Calu3 (cell line): ENCODE measurements around the gene ACY1. TPM values are rescaled to one million over a fixed set of nuclear protein-coding genes. Genes with fewer than 3 reads are reported as not detected.

Source experiments
- BruUV-seq: library from RNA; stranded (reverse); fragments of 400-500 nt; replicated peaks from 2 replicates; lab custom pipeline; 2021; lab: Mats Ljungman, UMichigan
- CTCF ChIA-PET: fragments of 300-600 bp; sonication (Branson Sonifier 250); formaldehyde crosslinking; loops from one replicate; lab custom pipeline; 2022; ENCODE audit warnings: antibody characterized with exemption; lab: Charles Lee
- DNase-seq: peaks from one replicate; pipeline ENCODE4 v3.0.0; 2022
- H3K27ac Mint-ChIP-seq: one replicate; pipeline ENCODE4 v1.8.0; 2022; ENCODE audit warnings: mixed read lengths; ENCODE audit not compliant: unreplicated experiment
- H3K27me3 Mint-ChIP-seq: one replicate; pipeline ENCODE4 v1.8.0; 2022; ENCODE audit warnings: mixed read lengths; ENCODE audit not compliant: unreplicated experiment
- H3K36me3 Mint-ChIP-seq: one replicate; pipeline ENCODE4 v1.8.0; 2022; ENCODE audit warnings: mild to moderate bottlenecking, moderate library complexity, mixed read lengths; ENCODE audit not compliant: insufficient read depth, unreplicated experiment
- H3K4me1 Mint-ChIP-seq: one replicate; pipeline ENCODE4 v1.8.0; 2022; ENCODE audit warnings: mild to moderate bottlenecking, low read depth, mixed read lengths; ENCODE audit not compliant: unreplicated experiment
- H3K4me3 Mint-ChIP-seq: one replicate; pipeline ENCODE4 v1.8.0; 2022; ENCODE audit warnings: mild to moderate bottlenecking, low read depth, moderate library complexity, mixed read lengths; ENCODE audit not compliant: unreplicated experiment
- H3K9me3 Mint-ChIP-seq: one replicate; pipeline ENCODE4 v1.8.0; 2022; ENCODE audit warnings: low read depth, mixed read lengths; ENCODE audit not compliant: unreplicated experiment
- intact Hi-C: fragments of 100-400 bp; cut with micrococcal nuclease; formaldehyde crosslinking; loops from one replicate; pipeline ENCODE4 v1.10.0; 2022; ENCODE audit not compliant: unreplicated experiment
- total RNA-seq: library from RNA; stranded (reverse); gene quantifications from 2 replicates; pipeline ENCODE4 v1.2.3, GENCODE V29; 2022
- TF ChIP-seq, protein P1 (sequence below): fragments of 200-600 bp; IDR thresholded peaks from one replicate; pipeline ENCODE4 v1.8.0; 2022; ENCODE audit warnings: antibody characterized with exemption; ENCODE audit not compliant: unreplicated experiment

ACY1 gene
- total RNA-seq, 1 experiment from 2014 or later, result 74.9 TPM

DNA sequence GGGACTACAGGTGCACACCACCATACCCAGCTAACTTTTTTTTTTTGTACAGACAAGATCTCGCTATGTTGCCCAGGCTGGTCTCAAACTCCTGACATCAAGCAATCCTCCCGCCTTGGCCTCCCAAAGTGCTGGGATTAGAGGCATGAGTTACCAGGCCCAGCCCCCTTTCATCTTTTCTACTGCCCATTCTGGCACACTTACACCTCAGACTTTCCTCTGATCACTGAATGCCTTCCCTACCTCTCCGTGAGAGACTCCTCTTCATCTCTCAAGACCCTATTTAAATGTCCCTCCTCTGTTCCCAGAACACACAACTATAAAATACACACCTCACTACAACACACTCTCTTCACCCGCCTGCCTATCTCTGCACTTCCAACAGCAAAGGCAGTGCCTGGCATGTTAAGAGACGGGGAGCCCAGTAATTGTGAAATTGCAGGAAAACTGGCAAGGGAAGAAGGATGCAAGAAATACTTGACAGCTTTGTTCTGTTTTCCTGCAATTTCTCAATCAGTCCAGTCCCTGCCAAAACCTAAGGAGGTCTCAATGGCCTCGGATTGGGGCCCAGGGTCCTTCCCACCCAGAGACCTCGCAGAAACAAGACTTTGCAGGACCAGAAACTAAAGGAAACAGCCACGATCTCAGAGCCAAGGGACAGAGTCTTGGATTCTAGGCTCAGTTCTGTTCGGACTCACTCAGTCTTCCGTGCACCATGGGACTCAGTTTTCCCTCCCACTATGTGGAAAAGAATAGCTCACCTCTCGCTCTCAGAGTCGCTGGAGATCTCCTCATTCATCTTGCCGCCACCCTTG is 42.5 kb upstream of the ACY1 start:
- Mint-ChIP-seq H3K36me3 (peaks cover 43% of the 10 kb centered on the region), H3K4me1 (peaks cover 15% of the 10 kb centered on the region), H3K9me3 (no peaks in the 10 kb centered on the region), H3K4me3 (peak overlapping the region; percentile 62), H3K27me3 (no peaks in the 10 kb centered on the region), H3K27ac (peak overlapping the region; percentile 4)
- TF ChIP-seq, protein P1, sequence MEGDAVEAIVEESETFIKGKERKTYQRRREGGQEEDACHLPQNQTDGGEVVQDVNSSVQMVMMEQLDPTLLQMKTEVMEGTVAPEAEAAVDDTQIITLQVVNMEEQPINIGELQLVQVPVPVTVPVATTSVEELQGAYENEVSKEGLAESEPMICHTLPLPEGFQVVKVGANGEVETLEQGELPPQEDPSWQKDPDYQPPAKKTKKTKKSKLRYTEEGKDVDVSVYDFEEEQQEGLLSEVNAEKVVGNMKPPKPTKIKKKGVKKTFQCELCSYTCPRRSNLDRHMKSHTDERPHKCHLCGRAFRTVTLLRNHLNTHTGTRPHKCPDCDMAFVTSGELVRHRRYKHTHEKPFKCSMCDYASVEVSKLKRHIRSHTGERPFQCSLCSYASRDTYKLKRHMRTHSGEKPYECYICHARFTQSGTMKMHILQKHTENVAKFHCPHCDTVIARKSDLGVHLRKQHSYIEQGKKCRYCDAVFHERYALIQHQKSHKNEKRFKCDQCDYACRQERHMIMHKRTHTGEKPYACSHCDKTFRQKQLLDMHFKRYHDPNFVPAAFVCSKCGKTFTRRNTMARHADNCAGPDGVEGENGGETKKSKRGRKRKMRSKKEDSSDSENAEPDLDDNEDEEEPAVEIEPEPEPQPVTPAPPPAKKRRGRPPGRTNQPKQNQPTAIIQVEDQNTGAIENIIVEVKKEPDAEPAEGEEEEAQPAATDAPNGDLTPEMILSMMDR, result no peak
- intact Hi-C loops, result loop anchor here (1.0 to 5.0 kb wide), 2 partner anchors 33 to 116 kb away; partner anchors contain the start of genes ABHD14B and DUSP7
- BruUV-seq, result TSS peak; percentile 50
- no peak for DNase-seq
- CTCF ChIA-PET, result interaction anchor here (0.6 to 3.4 kb wide), 6 partner anchors 26 to 297 kb away, joined by 3 to 30 read pairs (median 4); partner anchors contain the start of genes ABHD14A, ABHD14B, ACY1 and PCBP4

DNA sequence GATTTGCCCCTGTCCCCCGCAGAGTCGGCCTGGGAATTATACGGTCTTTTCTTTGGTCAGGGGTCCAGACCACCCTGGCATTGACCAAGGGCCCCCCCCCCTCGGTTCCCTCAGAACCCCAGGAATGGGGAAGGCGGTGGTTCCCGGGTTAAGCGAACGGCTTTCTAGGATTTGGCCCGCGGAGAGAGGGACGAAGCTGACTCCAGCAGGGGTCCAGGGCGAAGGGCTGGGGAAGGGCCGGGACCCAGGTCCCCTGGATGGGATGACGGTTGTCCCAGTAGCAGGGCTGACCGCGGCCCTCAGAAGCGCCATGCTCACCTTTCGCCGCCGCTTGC is 41.9 kb upstream of the ACY1 start:
- no TSS peak for BruUV-seq
- TF ChIP-seq, protein P1, result no peak
- peak overlapping the region; percentile 62 for H3K4me3 Mint-ChIP-seq
- H3K4me1 Mint-ChIP-seq, result peaks cover 15% of the 10 kb centered on the region
- no peak for DNase-seq
- H3K9me3 Mint-ChIP-seq, result no peaks in the 10 kb centered on the region
- CTCF ChIA-PET, result interaction anchor here (0.7 to 3.4 kb wide), 5 partner anchors 26 to 296 kb away, joined by 3 to 30 read pairs (median 5); partner anchors contain the start of genes ABHD14A, ABHD14B, ACY1 and PCBP4
- intact Hi-C loops, result loop anchor here (1.0 to 5.0 kb wide), 2 partner anchors 33 to 116 kb away; partner anchors contain the start of genes ABHD14B and DUSP7
- H3K36me3 Mint-ChIP-seq, result peaks cover 41% of the 10 kb centered on the region
- no peaks in the 10 kb centered on the region for H3K27me3 Mint-ChIP-seq
- H3K27ac Mint-ChIP-seq, result peak overlapping the region; percentile 4

DNA sequence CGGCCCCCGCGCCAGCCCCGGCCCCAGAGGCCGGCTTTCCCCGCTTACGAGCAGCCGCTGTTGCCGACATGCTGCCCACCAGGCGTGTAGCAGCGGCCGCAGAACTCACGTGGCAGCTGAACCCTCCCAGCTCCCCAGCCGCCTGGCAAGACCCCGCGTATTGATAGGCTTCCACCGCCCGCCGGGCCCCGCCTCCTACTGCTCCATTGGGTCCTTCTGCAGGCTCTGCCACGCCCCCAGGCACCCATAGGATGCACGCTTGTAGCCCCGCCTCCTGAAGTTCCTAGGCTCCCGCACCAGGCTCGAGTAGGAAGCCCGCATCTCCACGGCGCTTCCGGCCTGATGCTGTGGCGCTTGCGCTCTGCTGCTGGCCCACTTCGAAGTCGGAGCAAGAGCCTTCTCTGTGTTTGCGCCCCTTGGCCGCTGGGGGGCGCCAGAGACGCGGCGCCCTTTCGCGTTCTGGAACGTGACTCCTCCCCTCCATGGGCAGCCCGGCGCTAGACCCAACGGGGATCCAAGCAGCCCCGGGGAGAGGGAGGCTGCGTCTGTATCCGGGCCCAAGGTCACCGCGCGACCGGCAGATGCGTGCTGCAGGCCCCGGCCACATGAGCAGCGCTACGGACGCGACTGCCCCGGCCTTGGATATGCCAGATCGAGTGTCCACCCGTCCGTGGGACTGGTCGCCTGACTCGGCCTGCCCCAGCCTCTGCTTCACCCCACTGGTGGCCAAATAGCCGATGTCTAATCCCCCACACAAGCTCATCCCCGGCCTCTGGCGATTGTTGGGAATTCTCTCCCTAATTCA is 41.3 kb upstream of the ACY1 start, which contains the start of the genes PARP3 and RRP9:
TSS of gene PARP3 (plus strand) at position 566 of the 805 bp plus-strand sequence. CDS start 993 bp downstream, outside the sequence.
TSS of gene RRP9 (minus strand) at position 107 of the 805 bp plus-strand sequence. CDS start at position 70, 37 bp downstream.
- peak within 1 kb of the TSS; percentile 62 for H3K4me3 Mint-ChIP-seq
- H3K9me3 Mint-ChIP-seq, result no peaks in the 10 kb centered on the region
- peak; percentile 99 for DNase-seq
- H3K27me3 Mint-ChIP-seq, result no peaks in the 10 kb centered on the region
- intact Hi-C loops, result loop anchor here (1.0 to 5.0 kb wide), 2 partner anchors 32 to 115 kb away; partner anchors contain the start of genes ABHD14B and DUSP7
- CTCF ChIA-PET, result interaction anchor here (0.7 to 3.4 kb wide), 7 partner anchors 25 to 296 kb away, joined by 3 to 30 read pairs (median 5); partner anchors contain the start of genes ABHD14A, ABHD14B, ACY1 and PCBP4
- peaks cover 35% of the 10 kb centered on the region for H3K36me3 Mint-ChIP-seq
- TF ChIP-seq, protein P1, result peak; percentile 90
- peaks cover 15% of the 10 kb centered on the region for H3K4me1 Mint-ChIP-seq
- peak within 1 kb of the TSS; percentile 59 for H3K27ac Mint-ChIP-seq
- BruUV-seq, result no TSS peak
